GM12872 (cell line): ENCODE measurements around the gene TRIM28.

Experiments used
- TF ChIP-seq, protein P1 (sequence below): IDR thresholded peaks from 3 replicates; pipeline ENCODE4 v1.5.1; 2011; ENCODE audit warnings: low read depth, mild to moderate bottlenecking, low read length, moderate library complexity; ENCODE audit not compliant: insufficient read depth

TRIM28 gene

DNA sequence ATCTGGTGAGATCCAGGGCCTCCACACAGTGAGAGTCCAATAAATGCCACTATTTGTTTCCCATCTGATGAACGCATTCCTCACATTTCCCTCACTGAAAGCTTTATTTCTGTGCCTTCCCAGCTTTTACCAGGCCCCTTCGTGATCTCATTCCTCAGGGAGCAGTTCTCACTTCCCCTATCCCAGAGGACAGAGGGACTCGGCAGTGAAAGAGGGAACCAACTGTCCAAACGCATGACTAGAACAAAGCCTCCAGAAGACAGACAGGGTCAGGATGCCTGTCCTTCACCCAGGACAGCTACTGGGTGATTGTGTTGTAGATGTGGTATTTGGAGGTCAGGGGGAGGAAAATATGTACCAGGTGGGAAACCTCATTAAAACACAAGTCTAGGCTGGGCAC lies 22.2 kb upstream of the TRIM28 start:
- TF ChIP-seq, protein P1, sequence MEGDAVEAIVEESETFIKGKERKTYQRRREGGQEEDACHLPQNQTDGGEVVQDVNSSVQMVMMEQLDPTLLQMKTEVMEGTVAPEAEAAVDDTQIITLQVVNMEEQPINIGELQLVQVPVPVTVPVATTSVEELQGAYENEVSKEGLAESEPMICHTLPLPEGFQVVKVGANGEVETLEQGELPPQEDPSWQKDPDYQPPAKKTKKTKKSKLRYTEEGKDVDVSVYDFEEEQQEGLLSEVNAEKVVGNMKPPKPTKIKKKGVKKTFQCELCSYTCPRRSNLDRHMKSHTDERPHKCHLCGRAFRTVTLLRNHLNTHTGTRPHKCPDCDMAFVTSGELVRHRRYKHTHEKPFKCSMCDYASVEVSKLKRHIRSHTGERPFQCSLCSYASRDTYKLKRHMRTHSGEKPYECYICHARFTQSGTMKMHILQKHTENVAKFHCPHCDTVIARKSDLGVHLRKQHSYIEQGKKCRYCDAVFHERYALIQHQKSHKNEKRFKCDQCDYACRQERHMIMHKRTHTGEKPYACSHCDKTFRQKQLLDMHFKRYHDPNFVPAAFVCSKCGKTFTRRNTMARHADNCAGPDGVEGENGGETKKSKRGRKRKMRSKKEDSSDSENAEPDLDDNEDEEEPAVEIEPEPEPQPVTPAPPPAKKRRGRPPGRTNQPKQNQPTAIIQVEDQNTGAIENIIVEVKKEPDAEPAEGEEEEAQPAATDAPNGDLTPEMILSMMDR = no peak

DNA sequence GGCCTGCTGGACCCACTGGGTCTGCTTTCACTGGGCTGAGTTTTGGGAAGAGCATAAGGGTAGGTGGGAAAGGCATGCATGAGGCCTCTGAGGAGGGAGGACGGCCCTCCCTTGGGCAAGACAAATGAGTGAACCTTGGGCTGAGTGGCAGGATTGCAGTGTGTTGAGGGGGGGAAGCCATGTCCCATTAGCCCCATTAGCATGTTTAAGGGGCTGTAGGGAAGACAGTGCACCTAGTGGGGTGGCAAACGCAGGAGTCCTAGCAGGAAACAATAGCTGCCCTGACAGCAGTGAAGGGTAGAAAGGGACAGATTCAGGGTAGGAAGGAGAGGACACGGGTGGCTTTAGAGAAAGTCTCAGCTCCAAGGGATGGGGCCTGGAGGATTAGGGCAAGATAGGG lies 21.2 kb upstream of the TRIM28 start:
- TF ChIP-seq, protein P1 = no peak

DNA sequence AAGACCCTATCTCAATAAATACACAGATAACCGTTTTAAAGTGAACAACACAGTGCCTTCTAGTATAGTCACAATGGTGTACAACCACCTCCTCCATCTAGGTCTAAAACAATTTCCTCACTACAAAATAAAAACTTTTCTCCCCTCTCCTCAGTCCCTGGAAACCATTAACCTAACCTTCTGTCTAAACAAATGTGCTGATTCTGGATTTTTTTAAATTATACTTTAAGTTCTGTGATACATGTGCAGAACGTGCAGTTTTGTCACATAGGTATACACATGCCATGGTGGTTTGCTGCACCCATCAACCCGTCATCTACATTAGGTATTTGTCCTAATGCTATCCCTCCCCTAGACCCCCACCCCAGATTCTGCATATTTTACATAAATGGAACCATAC lies 14.5 kb upstream of the TRIM28 start:
- TF ChIP-seq, protein P1 = no peak

DNA sequence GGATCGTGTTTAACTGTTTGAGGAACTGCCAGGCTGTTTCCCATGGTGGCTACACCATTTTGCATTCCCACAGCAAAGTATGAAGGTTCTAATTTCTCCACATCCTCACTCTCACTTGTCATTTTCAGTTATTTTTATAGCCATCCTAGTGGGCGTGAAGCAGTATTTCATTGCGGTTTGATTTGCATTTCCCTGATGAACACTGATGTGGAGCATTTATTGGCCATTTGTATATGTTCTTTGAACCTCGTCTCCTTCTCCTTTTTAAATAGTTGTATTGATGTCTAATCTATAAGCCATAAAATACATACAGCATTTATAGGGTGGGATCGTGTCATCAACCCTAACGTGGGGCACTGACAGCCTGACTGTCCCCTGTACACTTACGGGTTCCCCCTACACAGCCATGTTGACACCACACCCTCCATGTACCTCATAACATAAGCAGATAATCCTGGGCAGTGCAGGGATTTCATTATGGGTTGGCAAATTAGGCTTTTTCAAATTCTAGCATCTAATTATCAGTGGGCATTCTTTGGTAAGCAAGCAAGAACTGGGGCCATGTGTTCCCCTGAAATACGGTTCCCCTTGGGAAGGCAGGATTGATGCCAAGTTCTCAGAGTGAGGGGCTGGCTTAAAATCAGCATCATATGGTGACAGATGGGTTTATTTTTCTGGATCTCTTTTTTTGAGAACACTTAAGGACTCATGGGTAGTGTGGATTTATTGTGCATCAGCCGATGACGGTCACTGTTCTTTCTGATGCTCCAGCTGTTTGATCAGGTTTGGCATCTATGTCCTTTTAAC lies 12.6 kb upstream of the TRIM28 start:
- TF ChIP-seq, protein P1 = no peak

DNA sequence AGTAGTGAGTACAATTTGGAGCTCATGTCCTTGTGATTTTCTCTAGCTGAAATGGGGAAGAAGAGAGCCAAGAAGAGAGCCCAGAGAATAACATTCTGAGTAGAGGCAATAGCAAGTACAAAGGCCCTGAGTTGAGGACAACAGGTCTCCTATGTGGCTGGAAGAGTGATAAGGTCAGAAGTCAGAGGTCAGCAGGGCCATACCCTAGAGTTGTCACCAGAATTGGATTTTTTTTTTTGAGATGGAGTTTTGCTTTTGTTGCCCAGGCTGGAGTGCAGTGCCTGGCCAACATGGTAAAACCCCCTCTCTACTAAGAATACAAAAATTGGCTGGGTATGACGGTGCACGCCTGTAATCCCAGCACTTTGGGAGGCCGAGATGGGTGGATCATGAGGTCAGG lies 8.0 kb upstream of the TRIM28 start:
- TF ChIP-seq, protein P1 = no peak

DNA sequence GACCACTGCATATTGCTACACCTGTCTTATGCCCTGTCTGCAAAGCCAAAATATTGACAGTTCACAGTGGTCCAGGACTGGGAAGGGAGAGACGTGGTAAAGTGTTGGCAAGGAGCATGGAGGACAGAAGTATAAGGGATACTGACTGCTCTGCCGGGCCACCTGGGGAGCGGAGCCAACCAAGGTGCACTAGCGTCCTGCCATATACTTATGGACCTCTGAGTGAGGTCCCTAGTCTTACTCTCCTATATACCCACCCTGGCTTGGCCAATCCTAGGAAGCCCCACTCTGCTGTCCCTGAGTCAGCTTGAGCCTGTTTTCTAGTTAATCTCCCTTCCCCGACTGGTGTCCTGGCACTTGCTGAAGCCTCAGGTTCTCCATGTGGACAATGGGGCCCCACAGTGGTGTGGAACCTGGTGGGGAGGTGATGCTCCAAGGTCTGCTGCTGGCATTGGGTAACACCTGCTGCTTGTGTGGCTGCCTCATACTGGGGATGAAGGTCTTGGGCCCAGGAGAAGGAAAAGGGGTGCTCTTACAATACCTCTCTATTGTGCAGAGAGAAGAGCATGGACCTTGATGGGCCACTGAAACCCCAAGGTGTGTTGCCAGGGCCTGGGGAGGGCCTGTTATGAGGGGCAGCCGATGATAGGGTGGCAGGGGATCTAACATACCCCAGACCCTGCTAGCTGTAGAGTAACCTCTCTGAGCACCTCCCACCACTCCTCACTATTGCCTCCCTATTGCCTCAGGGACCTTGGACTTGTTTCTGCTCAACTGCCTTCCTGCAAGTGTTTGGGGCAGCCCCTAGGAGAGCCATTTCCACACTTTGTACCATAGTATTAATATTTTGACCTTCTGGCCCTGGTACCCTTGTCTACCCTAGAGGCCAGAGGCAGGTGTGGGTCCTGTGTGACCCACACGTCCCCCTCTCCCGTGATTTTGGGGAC lies 6.7 kb upstream of the TRIM28 start:
- TF ChIP-seq, protein P1 = no peak

DNA sequence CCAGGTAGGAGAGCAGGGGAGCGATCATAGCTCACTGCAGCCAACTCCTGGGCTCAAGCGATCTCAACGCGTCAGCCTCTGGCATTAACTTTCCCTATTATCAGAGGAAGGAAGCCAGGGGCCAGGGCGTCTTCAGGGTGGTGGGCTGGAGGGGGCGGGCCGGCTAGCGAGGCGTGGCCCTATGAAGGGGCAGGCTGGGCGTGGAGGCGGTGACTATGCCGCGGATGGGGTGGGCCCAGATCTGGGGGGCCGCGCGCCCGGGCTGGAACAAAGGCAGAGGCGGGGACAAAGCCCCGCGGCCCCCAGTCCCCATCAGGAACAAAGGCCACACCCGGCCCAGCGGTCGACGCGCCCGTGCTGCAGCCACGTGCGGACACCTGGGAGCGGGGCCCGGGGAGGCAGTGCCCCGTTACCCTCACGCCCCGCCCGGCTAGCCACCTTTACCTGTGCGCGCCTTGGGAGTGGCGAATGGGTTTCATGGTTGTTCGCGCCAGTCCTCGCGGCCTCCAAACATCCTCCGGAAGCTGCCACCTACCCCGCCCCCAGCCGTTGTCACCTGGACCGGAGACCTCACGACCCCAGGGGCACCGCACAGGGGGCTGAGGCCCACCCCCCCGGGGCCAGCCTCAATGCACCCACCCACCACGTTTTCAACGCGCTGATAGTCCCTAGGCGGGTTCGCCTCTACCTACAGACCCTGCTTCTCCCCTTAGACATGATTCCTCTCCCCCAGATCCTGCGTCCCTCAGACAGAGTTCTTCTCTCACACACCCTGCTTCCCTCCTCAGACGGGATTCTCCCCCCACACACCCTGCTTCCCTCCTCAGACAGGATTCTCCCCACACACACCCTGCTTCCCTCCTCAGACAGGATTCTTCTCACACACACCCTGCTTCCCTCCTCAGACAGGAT lies 5.4 kb upstream of the TRIM28 start:
- TF ChIP-seq, protein P1 = no peak
